ENCODE measurements around the gene ABHD4. TPM values are rescaled to one million over a fixed set of nuclear protein-coding genes. Genes with fewer than 3 reads are reported as not detected.
"Not testable (repeated sequence)": the region's sequence is repeated elsewhere in the genome, so short reads cannot be mapped to it uniquely, and the experiment has no call there.

ABHD4 gene
- total and polyA plus RNA-seq, 11 donors: 10.4 to 35.5 (median 24.3) TPM

GRCh38 chr14:22565391-22565945 lies 32.6 kb upstream of the ABHD4 start:
- WGBS, 4 donors: 89 to 95% (median 92%) methylated on average over 3 of the region's 3 CpGs
- ATAC-seq (no peak), DNase-seq (no peak)
- peak overlapping the region in 1 of 12 donors; percentile 83 for H3K27ac ChIP-seq
- H3K9me3 ChIP-seq: no peaks in the 10 kb centered on the region
- peaks cover 0 to 93% (median 8%) of the 10 kb centered on the region in 12 donors for H3K4me1 ChIP-seq
- no peak overlapping the region for H3K4me3 ChIP-seq
- H3K27me3 ChIP-seq: no peaks in the 10 kb centered on the region
- TF ChIP-seq CTCF (IDR thresholded peaks at IDR 0.05): no peak
- no peak for TF ChIP-seq POLR2A (IDR thresholded peaks at IDR 0.05)
- intact Hi-C loops (cut with DNase I): loop anchor here in 4 of 10 donors (5.0 to 10.0 kb wide), 7 partner anchors 87 to 289 kb away; partner anchors contain the start of genes MRPL52 (in 2 of the 4) and SLC7A7 (in 1 of the 4)
- H3K36me3 ChIP-seq: peaks cover 0 to 65% (median 39%) of the 10 kb centered on the region in 9 donors

GRCh38 chr14:22566266-22566665 lies 31.8 kb upstream of the ABHD4 start:
- H3K27me3 ChIP-seq, DNase-seq, H3K9me3 ChIP-seq, ATAC-seq, H3K4me3 ChIP-seq: not testable (repeated sequence)
- Histone ChIP-seq H3K4me1 (peaks cover 0 to 89% (median 11%) of the 10 kb centered on the region in 12 donors), H3K36me3 (peaks cover 0 to 73% (median 45%) of the 10 kb centered on the region in 9 donors), H3K27ac (peak overlapping the region in 1 of 12 donors; percentile 83)
- WGBS, 4 donors: 95 to 97% (median 96%) methylated on average over 9 of the region's 9 CpGs
- intact Hi-C loops (cut with DNase I): loop anchor here in 4 of 10 donors (5.0 to 10.0 kb wide), 7 partner anchors 86 to 289 kb away; partner anchors contain the start of genes MRPL52 (in 2 of the 4) and SLC7A7 (in 1 of the 4)

- H3K9me3 ChIP-seq: no peaks in the 10 kb centered on the region
- TF ChIP-seq POLR2A (IDR thresholded peaks at IDR 0.05) (no peak), CTCF (IDR thresholded peaks at IDR 0.05) (no peak)
- 82 to 89% (median 84%) methylated on average over 2 of the region's 2 CpGs for WGBS, 4 donors
- ATAC-seq: no peak
- H3K4me1 ChIP-seq: peaks cover 0 to 83% (median 11%) of the 10 kb centered on the region in 12 donors
- H3K27ac ChIP-seq: peak overlapping the region in 1 of 12 donors; percentile 83
- DNase-seq: no peak
- no peaks in the 10 kb centered on the region for H3K27me3 ChIP-seq
- intact Hi-C loops (cut with DNase I): loop anchor here in 4 of 10 donors (5.0 to 10.0 kb wide), 7 partner anchors 85 to 288 kb away; partner anchors contain the start of genes MRPL52 (in 2 of the 4) and SLC7A7 (in 1 of the 4)
- no peak overlapping the region for H3K4me3 ChIP-seq
- peaks cover 2 to 78% (median 51%) of the 10 kb centered on the region in 9 donors for H3K36me3 ChIP-seq
Measured at GRCh38 chr14:22566845-22567244, 31.3 kb upstream of the ABHD4 start.

- no peak for DNase-seq
- intact Hi-C loops (cut with DNase I): loop anchor here in 4 of 10 donors (5.0 to 10.0 kb wide), 7 partner anchors 85 to 287 kb away; partner anchors contain the start of genes MRPL52 (in 2 of the 4) and SLC7A7 (in 1 of the 4)
- Histone ChIP-seq H3K9me3 (no peaks in the 10 kb centered on the region), H3K27me3 (no peaks in the 10 kb centered on the region), H3K27ac (peak overlapping the region in 1 of 12 donors; percentile 83), H3K4me1 (peaks cover 0 to 77% (median 11%) of the 10 kb centered on the region in 12 donors), H3K36me3 (peaks cover 3 to 84% (median 52%) of the 10 kb centered on the region in 9 donors), H3K4me3 (no peak overlapping the region)
- TF ChIP-seq CTCF (IDR thresholded peaks at IDR 0.05): no peak
- TF ChIP-seq POLR2A (IDR thresholded peaks at IDR 0.05): no peak
- 86 to 100% (median 98%) methylated on average over 1 of the region's 1 CpG for WGBS, 4 donors
- no peak for ATAC-seq
Measured at GRCh38 chr14:22567437-22567836, 30.7 kb upstream of the ABHD4 start.
